Naive B cell (primary cell): ENCODE results near the gene ZNF821. TPM values are rescaled to one million over a fixed set of nuclear protein-coding genes. Genes with fewer than 3 reads are reported as not detected.
A peak's percentile ranks its signal among the peaks of the same experiment; 100 is the strongest.
"Not testable (repeated sequence)": the region's sequence is repeated elsewhere in the genome, so short reads cannot be mapped to it uniquely, and the experiment has no call there.

Source experiments
- ATAC-seq, 2 donors: fragments of 150-1000 bp; cut with Tn5 transposase; 2 replicates each; pipeline ENCODE4 v1.10.0; 2021; ENCODE audit warnings: low read depth in 2 of 2, mild to moderate bottlenecking in 2 of 2, moderate library complexity in 2 of 2
- DNase-seq: peaks from one replicate; pipeline ENCODE4 v3.0.0; 2022
- H3K27ac Mint-ChIP-seq, 6 donors: one replicate each; pipeline ENCODE4 v1.8.0; 2020 to 2022; ENCODE audit warnings: mild to moderate bottlenecking in 6 of 6, mixed read lengths in 6 of 6, moderate library complexity in 5 of 6, inconsistent platforms in 2 of 6
- H3K27me3 Mint-ChIP-seq, 3 donors: one replicate each; pipeline ENCODE4 v1.8.0; 2021 to 2022; ENCODE audit warnings: mixed read lengths in 3 of 3, mild to moderate bottlenecking in 1 of 3
- H3K36me3 Mint-ChIP-seq, 2 donors: one replicate each; pipeline ENCODE4 v1.8.0; 2020 to 2022; ENCODE audit warnings: mixed read lengths in 2 of 2, inconsistent platforms in 1 of 2, mild to moderate bottlenecking in 1 of 2
- H3K4me1 Mint-ChIP-seq, 3 donors: one replicate each; pipeline ENCODE4 v1.8.0; 2020 to 2022; ENCODE audit warnings: mixed read lengths in 3 of 3, inconsistent platforms in 1 of 3, mild to moderate bottlenecking in 1 of 3, moderate library complexity in 1 of 3
- H3K4me3 Mint-ChIP-seq, 8 donors: one replicate each; pipeline ENCODE4 v1.8.0; 2020 to 2022; ENCODE audit warnings: mild to moderate bottlenecking in 8 of 8, mixed read lengths in 8 of 8, moderate library complexity in 8 of 8, inconsistent platforms in 2 of 8
- H3K9me3 Mint-ChIP-seq, 7 donors: one replicate each; pipeline ENCODE4 v1.8.0; 2020 to 2022; ENCODE audit warnings: mixed read lengths in 7 of 7, mild to moderate bottlenecking in 5 of 7, inconsistent platforms in 2 of 7, moderate library complexity in 1 of 7
- polyA plus RNA-seq, 6 donors: library from polyadenylated mRNA; unstranded; fragments of 300-500 nt; fragmentation: Illumina TruSeq; gene quantifications; one replicate each; pipeline ENCODE4 v1.2.3, GENCODE V29; 2021; ENCODE audit warnings: low read depth in 6 of 6

Gene ZNF821
- polyA plus RNA-seq, 6 donors from 2014 or later, result 19.0 to 34.4 (median 26.9) TPM

DNA sequence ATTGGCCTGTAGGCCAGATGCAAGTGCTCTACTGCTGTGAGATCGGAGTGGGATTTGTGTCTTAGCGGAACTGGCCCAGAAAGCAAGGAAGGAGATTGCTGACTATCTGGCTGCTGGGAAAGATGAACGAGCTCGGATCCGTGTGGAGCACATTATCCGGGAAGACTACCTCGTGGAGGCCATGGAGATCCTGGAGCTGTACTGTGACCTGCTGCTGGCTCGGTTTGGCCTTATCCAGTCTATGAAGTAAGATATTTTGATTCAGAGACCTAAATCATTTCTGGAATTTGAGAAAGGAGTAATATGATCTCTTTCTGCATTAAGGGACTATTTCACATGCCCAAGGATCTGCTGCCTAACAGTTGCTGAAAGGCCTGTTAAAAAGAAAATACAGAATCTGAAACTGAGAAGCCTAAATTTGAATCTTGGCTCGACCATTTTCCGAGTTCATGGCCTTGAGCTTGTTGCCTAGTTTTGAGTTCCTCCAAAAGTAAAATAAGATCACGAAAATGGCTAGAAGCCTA, 32.5 kb upstream of the ZNF821 start:
- H3K27me3 Mint-ChIP-seq, result no peaks in the 10 kb centered on the region
- H3K36me3 Mint-ChIP-seq, result peaks cover 16 to 38% of the 10 kb centered on the region in 2 donors
- DNase-seq (no peak), ATAC-seq (no peak)
- peak overlapping the region in 4 of 6 donors; percentile 22 to 52 (median 34) for H3K27ac Mint-ChIP-seq
- H3K4me3 Mint-ChIP-seq, result no peak overlapping the region
- H3K4me1 Mint-ChIP-seq, result peaks cover 35 to 59% (median 58%) of the 10 kb centered on the region in 3 donors
- H3K9me3 Mint-ChIP-seq, result peaks cover 0 to 6% (median 0%) of the 10 kb centered on the region in 7 donors

- no peaks in the 10 kb centered on the region for H3K27me3 Mint-ChIP-seq
- H3K4me1 Mint-ChIP-seq, result peaks cover 35 to 65% (median 56%) of the 10 kb centered on the region in 3 donors
- peak overlapping the region in 3 of 6 donors; percentile 16 to 44 (median 41) for H3K27ac Mint-ChIP-seq
- peaks cover 0 to 6% (median 0%) of the 10 kb centered on the region in 7 donors for H3K9me3 Mint-ChIP-seq
- ATAC-seq (no peak), DNase-seq (no peak)
- peaks cover 12 to 31% of the 10 kb centered on the region in 2 donors for H3K36me3 Mint-ChIP-seq
- H3K4me3 Mint-ChIP-seq, result no peak overlapping the region
Measured at GRCh38 chr16:71915350-71915749, 31.4 kb upstream of the ZNF821 start.

GRCh38 chr16:71914802-71915201, 30.8 kb upstream of the ZNF821 start:
- DNase-seq (no peak), ATAC-seq (no peak)
- Mint-ChIP-seq H3K4me1 (peaks cover 35 to 71% (median 60%) of the 10 kb centered on the region in 3 donors), H3K36me3 (peaks cover 12 to 26% of the 10 kb centered on the region in 2 donors), H3K9me3 (peaks cover 0 to 2% (median 0%) of the 10 kb centered on the region in 7 donors), H3K4me3 (no peak overlapping the region), H3K27me3 (no peaks in the 10 kb centered on the region), H3K27ac (peak overlapping the region in 2 of 6 donors; percentile 41 to 44)

DNA sequence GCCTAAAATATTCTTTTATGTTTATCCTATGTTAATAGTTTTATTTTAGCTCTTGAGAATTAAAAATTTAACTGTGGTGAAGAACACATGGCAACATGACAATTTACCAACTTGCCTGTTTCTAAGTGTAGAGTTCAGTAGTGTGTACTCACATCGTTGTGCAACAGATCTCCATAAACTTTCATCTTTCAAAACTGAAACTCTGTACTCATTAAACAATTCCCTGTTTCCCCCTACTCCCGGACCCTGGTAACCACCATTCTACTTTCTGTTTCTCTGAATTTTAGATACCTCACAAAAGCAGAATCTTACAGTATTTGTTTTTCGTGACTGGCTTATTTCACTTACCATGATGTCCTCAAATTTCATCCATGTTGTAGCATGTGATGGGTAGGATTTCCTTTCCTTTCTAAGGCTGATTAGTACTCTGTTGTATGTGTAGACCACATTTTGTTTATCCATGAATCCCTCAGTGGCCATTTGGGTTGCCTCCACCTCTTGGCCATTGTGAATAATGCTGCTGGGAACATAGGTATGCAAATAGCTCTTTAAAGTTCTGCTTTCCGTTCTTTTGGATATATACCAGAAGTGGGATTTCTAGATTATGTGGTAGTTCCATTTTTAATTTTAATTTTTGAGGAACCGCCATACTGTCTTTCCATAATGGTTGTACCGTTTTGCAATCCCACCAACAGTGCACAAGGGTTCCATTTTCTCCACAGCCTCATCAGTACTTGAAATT, 28.7 kb upstream of the ZNF821 start:
- DNase-seq (no peak), ATAC-seq (no peak)
- H3K36me3 Mint-ChIP-seq, result peaks cover 4 to 10% of the 10 kb centered on the region in 2 donors
- peaks cover 35 to 76% (median 67%) of the 10 kb centered on the region in 3 donors for H3K4me1 Mint-ChIP-seq
- no peaks in the 10 kb centered on the region for H3K27me3 Mint-ChIP-seq
- peak overlapping the region in 1 of 8 donors; percentile 20 for H3K4me3 Mint-ChIP-seq
- peak overlapping the region in 1 of 6 donors; percentile 47 for H3K27ac Mint-ChIP-seq
- H3K9me3 Mint-ChIP-seq, result no peaks in the 10 kb centered on the region

GRCh38 chr16:71911121-71911520, 27.1 kb upstream of the ZNF821 start:
- DNase-seq (no peak), ATAC-seq (no peak)
- Mint-ChIP-seq H3K36me3 (peaks cover 4 to 9% of the 10 kb centered on the region in 2 donors), H3K4me1 (peaks cover 36 to 84% (median 69%) of the 10 kb centered on the region in 3 donors), H3K27me3 (no peaks in the 10 kb centered on the region), H3K27ac (peak overlapping the region in 1 of 6 donors; percentile 84), H3K4me3 (no peak overlapping the region), H3K9me3 (no peaks in the 10 kb centered on the region)

DNA sequence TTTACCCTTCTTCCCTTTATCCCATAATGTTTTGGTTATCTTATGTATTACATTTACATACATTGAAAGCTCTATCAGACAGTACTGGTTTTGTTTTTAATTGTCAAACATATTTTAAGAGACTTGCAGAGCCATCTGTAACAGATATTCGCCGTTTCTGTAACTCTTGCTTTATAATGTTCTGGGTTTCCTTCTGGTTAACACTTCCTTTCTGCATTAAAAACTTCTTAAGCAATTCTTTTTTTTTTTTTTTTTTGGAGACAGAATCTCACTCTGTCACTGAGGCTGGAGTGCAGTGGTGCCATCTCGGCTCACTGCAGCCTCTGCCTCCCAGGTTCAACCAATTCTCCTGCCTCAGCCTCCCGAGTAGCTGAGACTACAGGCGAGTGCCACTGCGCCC, 21.8 kb upstream of the ZNF821 start:
- H3K27ac Mint-ChIP-seq, ATAC-seq: not testable (repeated sequence)

GRCh38 chr16:71904239-71904638, 20.3 kb upstream of the ZNF821 start:
- ATAC-seq (no peak), DNase-seq (no peak)
- peak overlapping the region in 3 of 6 donors; percentile 2 to 48 (median 33) for H3K27ac Mint-ChIP-seq
- no peaks in the 10 kb centered on the region for H3K27me3 Mint-ChIP-seq
- peak overlapping the region in 3 of 8 donors; percentile 3 to 48 (median 39) for H3K4me3 Mint-ChIP-seq
- no peaks in the 10 kb centered on the region for H3K9me3 Mint-ChIP-seq
- peaks cover 0 to 5% of the 10 kb centered on the region in 2 donors for H3K36me3 Mint-ChIP-seq
- peaks cover 46 to 91% (median 77%) of the 10 kb centered on the region in 3 donors for H3K4me1 Mint-ChIP-seq

More for the DNA sequence above, 21.8 kb upstream of the ZNF821 start:
- H3K27me3 Mint-ChIP-seq, DNase-seq, H3K9me3 Mint-ChIP-seq, H3K36me3 Mint-ChIP-seq: not testable (repeated sequence)
- Mint-ChIP-seq H3K4me1 (peaks cover 41 to 91% (median 73%) of the 10 kb centered on the region in 3 donors), H3K4me3 (peak overlapping the region in 3 of 8 donors; percentile 32 to 63 (median 36))

- Mint-ChIP-seq H3K27me3 (no peaks in the 10 kb centered on the region), H3K36me3 (peaks cover 0 to 5% of the 10 kb centered on the region in 2 donors), H3K27ac (peak overlapping the region in 3 of 6 donors; percentile 2 to 80 (median 33)), H3K9me3 (no peaks in the 10 kb centered on the region), H3K4me1 (peaks cover 42 to 91% (median 73%) of the 10 kb centered on the region in 3 donors), H3K4me3 (peak overlapping the region in 2 of 8 donors; percentile 48)
- DNase-seq (no peak), ATAC-seq (no peak)
Measured at GRCh38 chr16:71903608-71904007, 19.6 kb upstream of the ZNF821 start.

GRCh38 chr16:71902656-71903365, 18.8 kb upstream of the ZNF821 start:
- H3K4me3 Mint-ChIP-seq, result peak overlapping the region in 4 of 8 donors; percentile 25 to 51 (median 42)
- DNase-seq (no peak), ATAC-seq (no peak)
- peak overlapping the region in 4 of 6 donors; percentile 55 to 93 (median 80) for H3K27ac Mint-ChIP-seq
- H3K9me3 Mint-ChIP-seq, result no peaks in the 10 kb centered on the region
- H3K36me3 Mint-ChIP-seq, result peaks cover 0 to 5% of the 10 kb centered on the region in 2 donors
- no peaks in the 10 kb centered on the region for H3K27me3 Mint-ChIP-seq
- peaks cover 37 to 91% (median 66%) of the 10 kb centered on the region in 3 donors for H3K4me1 Mint-ChIP-seq

DNA sequence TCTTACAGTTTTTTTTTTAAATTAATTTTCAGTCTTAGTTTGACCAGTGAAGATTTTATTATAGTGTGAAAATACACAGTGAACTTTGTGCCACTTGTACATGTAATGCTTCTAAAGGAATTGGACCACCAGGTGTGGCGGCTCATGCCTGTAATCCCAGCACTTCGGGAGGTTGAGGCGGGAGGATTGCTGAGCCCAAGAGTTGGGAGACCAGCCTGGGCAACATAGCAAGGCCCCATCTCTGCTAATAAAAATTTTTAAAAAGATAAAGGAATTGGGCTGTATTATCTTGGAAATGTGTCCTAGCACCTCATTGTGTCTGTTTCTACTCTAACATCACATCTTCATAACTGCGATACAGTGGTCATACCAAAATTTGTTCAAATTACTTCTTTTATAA, 15.2 kb upstream of the ZNF821 start:
- H3K36me3 Mint-ChIP-seq, result no peaks in the 10 kb centered on the region
- peak overlapping the region in 7 of 8 donors; percentile 16 to 80 (median 71) for H3K4me3 Mint-ChIP-seq
- ATAC-seq (no peak), DNase-seq (no peak)
- peaks cover 36 to 75% (median 56%) of the 10 kb centered on the region in 3 donors for H3K4me1 Mint-ChIP-seq
- no peaks in the 10 kb centered on the region for H3K27me3 Mint-ChIP-seq
- no peaks in the 10 kb centered on the region for H3K9me3 Mint-ChIP-seq
- peak overlapping the region in 5 of 6 donors; percentile 49 to 98 (median 70) for H3K27ac Mint-ChIP-seq

GRCh38 chr16:71896764-71897368, 12.9 kb upstream of the ZNF821 start:
- DNase-seq (no peak), ATAC-seq (no peak)
- Mint-ChIP-seq H3K4me1 (peaks cover 29 to 57% (median 42%) of the 10 kb centered on the region in 3 donors), H3K36me3 (no peaks in the 10 kb centered on the region), H3K4me3 (peak overlapping the region; percentile 77 to 100 (median 98)), H3K27ac (peak overlapping the region; percentile 77 to 99 (median 92)), H3K9me3 (no peaks in the 10 kb centered on the region), H3K27me3 (no peaks in the 10 kb centered on the region)

DNA sequence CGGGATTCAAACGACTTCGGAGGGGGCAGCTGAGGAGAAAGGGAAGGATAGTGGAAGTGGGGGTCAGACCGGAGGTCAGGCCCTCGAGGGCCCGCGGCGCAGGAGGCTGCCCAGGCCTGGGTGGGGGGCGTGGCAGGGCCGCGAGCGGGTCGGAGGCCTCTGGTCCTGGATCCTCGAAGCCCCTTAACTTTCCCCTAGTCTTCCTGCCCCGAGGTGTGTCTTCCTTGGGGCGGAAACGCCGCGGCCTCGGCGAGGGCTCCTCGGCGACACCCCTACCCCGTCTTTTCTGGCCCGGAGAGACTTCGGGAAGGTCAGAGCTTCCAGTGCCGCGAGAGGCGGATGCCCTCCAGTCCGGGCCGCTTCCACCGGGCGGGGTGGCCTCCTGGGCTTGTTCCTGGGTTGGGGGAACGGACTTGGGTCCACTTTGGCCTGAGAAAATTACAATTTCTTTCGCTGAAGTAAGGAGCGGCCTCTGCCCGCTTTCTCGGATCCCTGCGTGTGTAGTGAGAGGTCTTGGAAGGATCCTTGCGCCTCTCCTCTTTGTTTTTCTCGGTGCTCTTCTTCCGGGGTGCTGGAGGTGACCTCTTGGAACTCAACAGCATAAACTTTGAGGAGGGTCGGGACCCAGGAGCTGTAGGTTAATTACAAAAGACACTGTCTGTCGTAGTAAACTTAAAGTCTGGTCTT, 11.8 kb upstream of the ZNF821 start:
- peak overlapping the region; percentile 97 to 99 (median 98) for H3K27ac Mint-ChIP-seq
- H3K36me3 Mint-ChIP-seq, result no peaks in the 10 kb centered on the region
- H3K4me1 Mint-ChIP-seq, result peaks cover 22 to 49% (median 36%) of the 10 kb centered on the region in 3 donors
- no peaks in the 10 kb centered on the region for H3K27me3 Mint-ChIP-seq
- no peaks in the 10 kb centered on the region for H3K9me3 Mint-ChIP-seq
- ATAC-seq (peak; percentile 13), DNase-seq (no peak)
- peak overlapping the region; percentile 96 to 100 (median 98) for H3K4me3 Mint-ChIP-seq
